Astrocyte (in vitro differentiated cells and primary cell): Measurements from ENCODE around the gene HES1. TPM values are rescaled to one million over a fixed set of nuclear protein-coding genes. Genes with fewer than 3 reads are reported as not detected.

Experiments
- DNase-seq: peaks from one replicate; pipeline ENCODE4 v3.0.0-alpha.2; 2010; ENCODE audit warnings: low read depth
- FAIRE-seq: peaks from 2 replicates; lab custom pipeline; 2011; peaks lifted over from hg19 to GRCh38; lab: Jason Lieb, UNC
- H2AFZ ChIP-seq: 2 replicates; pipeline ENCODE4 v1.6.0; 2012; ENCODE audit warnings: low read depth, low read length, inconsistent platforms
- H3K27ac ChIP-seq: 2 replicates; pipeline ENCODE4 v1.5.1; 2011; ENCODE audit warnings: low read depth, low read length, inconsistent platforms
- H3K27me3 ChIP-seq: 2 replicates; pipeline ENCODE4 v1.6.0; 2011; ENCODE audit warnings: low read length, inconsistent platforms; ENCODE audit not compliant: insufficient read depth
- H3K36me3 ChIP-seq: 2 replicates; pipeline ENCODE4 v1.5.1; 2011; ENCODE audit warnings: low read length, inconsistent platforms; ENCODE audit not compliant: insufficient read depth
- H3K4me1 ChIP-seq: 2 replicates; pipeline ENCODE4 v1.5.1; 2011; ENCODE audit warnings: low read length, inconsistent platforms; ENCODE audit not compliant: insufficient read depth
- H3K4me2 ChIP-seq: 2 replicates; pipeline ENCODE4 v1.6.0; 2012; ENCODE audit warnings: low read length, inconsistent platforms
- H3K4me3 ChIP-seq: 2 replicates; pipeline ENCODE4 v1.5.1; 2011; ENCODE audit warnings: low read depth, mild to moderate bottlenecking, low read length, inconsistent platforms; ENCODE audit not compliant: insufficient read depth
- H3K79me2 ChIP-seq: 2 replicates; pipeline ENCODE4 v1.6.0; 2012; ENCODE audit warnings: mild to moderate bottlenecking, low read length, inconsistent platforms; ENCODE audit not compliant: insufficient read depth
- H3K9ac ChIP-seq: 2 replicates; pipeline ENCODE4 v1.6.0; 2012; ENCODE audit warnings: mild to moderate bottlenecking, low read length, inconsistent platforms
- H3K9me3 ChIP-seq: 2 replicates; pipeline ENCODE4 v1.5.1; 2012; ENCODE audit warnings: low read depth, mild to moderate bottlenecking, low read length, inconsistent platforms; ENCODE audit not compliant: insufficient read depth
- H4K20me1 ChIP-seq: 2 replicates; pipeline ENCODE4 v1.6.0; 2012; ENCODE audit warnings: low read length, inconsistent platforms; ENCODE audit not compliant: insufficient read depth
- H3K27ac Mint-ChIP-seq: one replicate; pipeline ENCODE4 v1.8.0; 2021; ENCODE audit warnings: mild to moderate bottlenecking, mixed read lengths; ENCODE audit not compliant: unreplicated experiment
- H3K27me3 Mint-ChIP-seq: one replicate; pipeline ENCODE4 v1.8.0; 2021; ENCODE audit warnings: low read depth, mixed read lengths; ENCODE audit not compliant: unreplicated experiment
- H3K36me3 Mint-ChIP-seq: one replicate; pipeline ENCODE4 v1.8.0; 2021; ENCODE audit warnings: low read depth, mixed read lengths; ENCODE audit not compliant: unreplicated experiment
- H3K4me1 Mint-ChIP-seq: one replicate; pipeline ENCODE4 v1.8.0; 2021; ENCODE audit warnings: low read depth, mixed read lengths; ENCODE audit not compliant: unreplicated experiment
- H3K4me3 Mint-ChIP-seq: one replicate; pipeline ENCODE4 v1.8.0; 2021; ENCODE audit warnings: mild to moderate bottlenecking, moderate library complexity, mixed read lengths; ENCODE audit not compliant: unreplicated experiment
- H3K9me3 Mint-ChIP-seq: one replicate; pipeline ENCODE4 v1.8.0; 2021; ENCODE audit warnings: mild to moderate bottlenecking, mixed read lengths; ENCODE audit not compliant: unreplicated experiment
- EZH2 ChIP-seq: IDR thresholded peaks from 2 replicates; pipeline ENCODE4 v1.6.1; 2012; ENCODE audit warnings: mild to moderate bottlenecking, low read length, inconsistent platforms; ENCODE audit not compliant: insufficient read depth
- total RNA-seq: library from RNA; stranded (reverse); gene quantifications from 2 replicates; pipeline ENCODE4 v1.2.1, GENCODE V29; 2021
- TF ChIP-seq, protein P1 (sequence below): IDR thresholded peaks from 2 replicates; pipeline ENCODE4 v1.5.1; 2011; ENCODE audit warnings: low read depth, mild to moderate bottlenecking, inconsistent platforms, low read length, moderate library complexity; ENCODE audit not compliant: insufficient read depth

The HES1 gene
- total RNA-seq, 1 donor from 2014 or later, result 46.5 TPM

- Histone ChIP-seq H3K4me3 (no peak overlapping the region), H3K4me2 (no peak overlapping the region), H2AFZ (no peak overlapping the region), H3K9me3 (no peaks in the 10 kb centered on the region), H3K79me2 (no peaks in the 10 kb centered on the region), H3K9ac (no peak overlapping the region), H3K27ac (no peak overlapping the region), H4K20me1 (no peaks in the 10 kb centered on the region), H3K27me3 (peaks cover 75% of the 10 kb centered on the region), H3K4me1 (no peaks in the 10 kb centered on the region), H3K36me3 (no peaks in the 10 kb centered on the region)
- H3K36me3 Mint-ChIP-seq, result no peaks in the 10 kb centered on the region
- DNase-seq, result no peak
- no peak overlapping the region for H3K27ac Mint-ChIP-seq
- H3K9me3 Mint-ChIP-seq, result no peaks in the 10 kb centered on the region
- no peak overlapping the region for H3K4me3 Mint-ChIP-seq
- no peak for TF ChIP-seq EZH2
- TF ChIP-seq, protein P1, sequence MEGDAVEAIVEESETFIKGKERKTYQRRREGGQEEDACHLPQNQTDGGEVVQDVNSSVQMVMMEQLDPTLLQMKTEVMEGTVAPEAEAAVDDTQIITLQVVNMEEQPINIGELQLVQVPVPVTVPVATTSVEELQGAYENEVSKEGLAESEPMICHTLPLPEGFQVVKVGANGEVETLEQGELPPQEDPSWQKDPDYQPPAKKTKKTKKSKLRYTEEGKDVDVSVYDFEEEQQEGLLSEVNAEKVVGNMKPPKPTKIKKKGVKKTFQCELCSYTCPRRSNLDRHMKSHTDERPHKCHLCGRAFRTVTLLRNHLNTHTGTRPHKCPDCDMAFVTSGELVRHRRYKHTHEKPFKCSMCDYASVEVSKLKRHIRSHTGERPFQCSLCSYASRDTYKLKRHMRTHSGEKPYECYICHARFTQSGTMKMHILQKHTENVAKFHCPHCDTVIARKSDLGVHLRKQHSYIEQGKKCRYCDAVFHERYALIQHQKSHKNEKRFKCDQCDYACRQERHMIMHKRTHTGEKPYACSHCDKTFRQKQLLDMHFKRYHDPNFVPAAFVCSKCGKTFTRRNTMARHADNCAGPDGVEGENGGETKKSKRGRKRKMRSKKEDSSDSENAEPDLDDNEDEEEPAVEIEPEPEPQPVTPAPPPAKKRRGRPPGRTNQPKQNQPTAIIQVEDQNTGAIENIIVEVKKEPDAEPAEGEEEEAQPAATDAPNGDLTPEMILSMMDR, result no peak
- peaks cover 5% of the 10 kb centered on the region for H3K4me1 Mint-ChIP-seq
- FAIRE-seq, result no peak
- peaks cover 81% of the 10 kb centered on the region for H3K27me3 Mint-ChIP-seq
These were observed 29.5 kb downstream of the HES1 start for GRCh38 chr3:194165271-194166018.

DNA sequence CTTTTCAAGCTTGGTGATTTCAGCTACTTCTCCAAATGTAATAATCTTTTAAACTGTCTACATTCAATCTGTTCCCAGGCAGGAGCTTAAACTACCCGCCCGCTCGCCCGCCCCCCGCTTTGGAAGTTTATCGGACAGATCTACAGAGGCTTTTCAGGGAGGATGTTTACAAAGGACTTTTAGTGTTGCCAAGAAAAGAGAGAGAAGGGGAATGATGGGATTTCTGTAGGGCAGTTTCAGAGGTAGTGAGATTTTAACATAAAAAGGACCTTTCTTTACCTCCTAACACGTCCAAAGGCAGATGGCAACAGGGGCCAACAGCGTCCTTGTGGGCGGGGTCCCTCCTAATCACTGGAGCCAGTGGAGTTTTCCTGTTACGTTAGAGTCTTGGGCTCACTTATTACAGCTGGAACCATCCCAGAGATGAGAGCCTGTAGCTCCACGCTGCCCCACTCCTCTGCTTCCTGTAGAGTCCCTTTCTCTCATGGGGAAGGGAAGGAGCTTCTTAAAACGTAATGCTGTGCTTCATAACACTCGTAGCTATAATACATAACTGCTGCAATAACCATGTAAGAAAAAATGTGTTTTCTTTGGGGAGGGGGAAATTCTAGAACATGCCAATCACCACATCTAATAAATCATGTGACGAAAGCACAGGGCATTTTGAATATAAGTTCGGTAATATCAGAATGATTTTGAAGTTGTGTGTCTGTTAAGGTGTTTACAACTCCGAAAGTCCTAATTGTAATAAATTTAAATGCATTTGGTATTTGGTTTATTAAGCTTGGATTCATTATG lies 30.9 kb downstream of the HES1 start:
- Histone ChIP-seq H3K4me1 (no peaks in the 10 kb centered on the region), H3K9ac (no peak overlapping the region), H3K79me2 (no peaks in the 10 kb centered on the region), H3K4me2 (peak overlapping the region; percentile 49), H3K4me3 (no peak overlapping the region), H2AFZ (no peak overlapping the region), H3K27ac (no peak overlapping the region), H4K20me1 (no peaks in the 10 kb centered on the region), H3K9me3 (peaks cover 3% of the 10 kb centered on the region), H3K27me3 (peaks cover 66% of the 10 kb centered on the region), H3K36me3 (no peaks in the 10 kb centered on the region)
- H3K36me3 Mint-ChIP-seq, result no peaks in the 10 kb centered on the region
- H3K27ac Mint-ChIP-seq, result no peak overlapping the region
- H3K4me1 Mint-ChIP-seq, result peaks cover 5% of the 10 kb centered on the region
- peak; percentile 37 for DNase-seq
- no peak for TF ChIP-seq EZH2
- TF ChIP-seq, protein P1, result no peak
- peak; percentile 29 for FAIRE-seq
- H3K4me3 Mint-ChIP-seq, result no peak overlapping the region
- peaks cover 72% of the 10 kb centered on the region for H3K27me3 Mint-ChIP-seq
- no peaks in the 10 kb centered on the region for H3K9me3 Mint-ChIP-seq
